Large intestine (tissue), 3 donors: ENCODE data around the gene MOGAT2. TPM values are rescaled to one million over a fixed set of nuclear protein-coding genes. Genes with fewer than 3 reads are reported as not detected.

ENCODE experiments used
- DNase-seq, 2 donors: peaks; one replicate each; pipeline versions ENCODE4 v3.0.0 to v3.0.0-alpha.2; 2013
- H3K27ac ChIP-seq: one replicate; pipeline ENCODE4 v1.5.1; 2013; ENCODE audit warnings: low read length
- H3K27me3 ChIP-seq: 2 replicates; pipeline ENCODE4 v1.6.1; 2013; ENCODE audit warnings: low read length; ENCODE audit not compliant: control insufficient read depth, insufficient read depth
- H3K36me3 ChIP-seq: 2 replicates; pipeline ENCODE4 v1.6.1; 2013; ENCODE audit warnings: low read length; ENCODE audit not compliant: control insufficient read depth, insufficient read depth
- H3K4me1 ChIP-seq: one replicate; pipeline ENCODE4 v1.6.1; 2013; ENCODE audit warnings: low read length; ENCODE audit not compliant: control insufficient read depth, insufficient read depth
- H3K4me3 ChIP-seq: one replicate; pipeline ENCODE4 v1.5.1; 2013; ENCODE audit warnings: low read length
- H3K9me3 ChIP-seq: one replicate; pipeline ENCODE4 v1.6.1; 2013; ENCODE audit warnings: mild to moderate bottlenecking, low read depth, low read length, moderate library complexity; ENCODE audit not compliant: control insufficient read depth
- WGBS: methylation state at CpG from one replicate; pipeline ENCODE4 v1.1.5; 2013; ENCODE audit warnings: low lambda C conversion rate; ENCODE audit not compliant: insufficient coverage; 5-methylcytosine and 5-hydroxymethylcytosine counted together
- polyA plus RNA-seq: library from polyadenylated mRNA; unstranded; fragments of 120-200 nt; gene quantifications from one replicate; pipeline ENCODE4 v1.2.1, GENCODE V29; 2013

Gene MOGAT2
- polyA plus RNA-seq, 1 donor = 222 TPM

DNA sequence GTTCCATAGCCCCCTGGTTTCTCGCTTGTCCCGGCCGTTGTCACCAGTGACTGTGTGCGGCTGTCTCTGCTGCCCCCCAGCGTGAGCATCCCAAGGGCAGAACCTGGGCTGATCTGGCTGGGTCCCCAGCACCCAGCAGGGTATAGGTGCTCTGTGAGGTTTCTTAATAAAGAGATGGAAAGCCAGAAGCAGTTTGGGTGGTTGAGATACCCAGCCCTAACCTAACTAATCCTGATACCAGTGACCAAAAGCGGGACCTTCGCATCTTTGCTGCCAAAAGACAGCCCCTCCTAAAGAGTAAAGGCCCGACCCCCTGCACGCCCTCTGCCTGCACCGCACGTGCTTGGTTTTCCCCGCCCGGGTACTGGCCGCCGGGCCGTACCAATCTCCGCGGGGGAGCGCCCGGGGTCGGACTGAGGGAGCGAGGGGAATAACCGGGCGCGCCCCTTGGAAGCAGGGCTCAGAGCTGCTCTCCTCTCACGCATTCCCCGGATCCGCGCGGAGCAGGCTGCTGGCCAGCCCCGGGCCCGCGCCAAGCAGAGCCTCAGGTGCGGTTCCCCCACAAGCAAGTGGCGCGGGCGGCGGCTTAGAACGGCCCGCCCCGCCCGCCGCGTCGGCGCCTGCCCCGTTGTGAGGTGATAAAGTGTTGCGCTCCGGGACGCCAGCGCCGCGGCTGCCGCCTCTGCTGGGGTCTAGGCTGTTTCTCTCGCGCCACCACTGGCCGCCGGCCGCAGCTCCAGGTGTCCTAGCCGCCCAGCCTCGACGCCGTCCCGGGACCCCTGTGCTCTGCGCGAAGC is 50.7 kb downstream of the MOGAT2 start, which contains the start of gene DGAT2:
Gene DGAT2 (plus strand): TSS at position 667 of the 797 bp plus-strand sequence. CDS start 214 bp downstream, outside the sequence.
- Histone ChIP-seq H3K4me3 (peak within 1 kb of the TSS; percentile 75), H3K36me3 (no peaks in the 10 kb centered on the region), H3K27me3 (peaks cover 13% of the 10 kb centered on the region), H3K9me3 (no peaks in the 10 kb centered on the region), H3K4me1 (peaks cover 30% of the 10 kb centered on the region), H3K27ac (peak within 1 kb of the TSS; percentile 66)
- peak; percentile 76 to 91 for DNase-seq
- no CpG with 5 or more reads among the region's 66 CpGs for WGBS

- Histone ChIP-seq H3K4me1 (peaks cover 28% of the 10 kb centered on the region), H3K27me3 (peaks cover 13% of the 10 kb centered on the region), H3K36me3 (no peaks in the 10 kb centered on the region), H3K4me3 (peak overlapping the region; percentile 75), H3K9me3 (no peaks in the 10 kb centered on the region), H3K27ac (peak overlapping the region; percentile 37)
- DNase-seq = peak in 1 of 2 donors; percentile 50
- no CpG with 5 or more reads among the region's 46 CpGs for WGBS
These were observed 51.5 kb downstream of the MOGAT2 start for GRCh38 chr11:75768909-75769771.

DNA sequence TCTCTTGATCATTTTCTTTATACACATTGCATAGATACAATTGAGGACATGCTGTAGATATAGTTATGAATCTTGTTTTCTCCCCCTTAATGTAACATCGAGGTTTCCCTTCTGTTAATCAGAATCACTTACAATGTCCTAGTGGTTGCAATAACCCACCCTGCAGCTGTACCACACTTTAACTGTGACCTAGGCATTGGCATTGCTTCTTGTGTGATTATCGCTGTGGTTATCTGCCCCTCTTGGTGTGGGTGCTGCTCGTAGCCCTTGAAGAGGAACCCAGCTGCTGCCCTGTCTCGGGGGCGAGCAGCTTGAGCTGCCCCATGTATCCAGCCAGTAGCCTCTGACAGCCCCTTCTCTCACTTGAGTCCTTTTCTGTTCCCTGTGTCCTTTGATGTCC is 52.5 kb downstream of the MOGAT2 start:
- Histone ChIP-seq H3K4me3 (peak overlapping the region; percentile 75), H3K4me1 (peaks cover 28% of the 10 kb centered on the region), H3K27me3 (peaks cover 13% of the 10 kb centered on the region), H3K27ac (no peak overlapping the region), H3K36me3 (no peaks in the 10 kb centered on the region), H3K9me3 (no peaks in the 10 kb centered on the region)
- WGBS = no CpG with 5 or more reads among the region's 5 CpGs
- no peak for DNase-seq

DNA sequence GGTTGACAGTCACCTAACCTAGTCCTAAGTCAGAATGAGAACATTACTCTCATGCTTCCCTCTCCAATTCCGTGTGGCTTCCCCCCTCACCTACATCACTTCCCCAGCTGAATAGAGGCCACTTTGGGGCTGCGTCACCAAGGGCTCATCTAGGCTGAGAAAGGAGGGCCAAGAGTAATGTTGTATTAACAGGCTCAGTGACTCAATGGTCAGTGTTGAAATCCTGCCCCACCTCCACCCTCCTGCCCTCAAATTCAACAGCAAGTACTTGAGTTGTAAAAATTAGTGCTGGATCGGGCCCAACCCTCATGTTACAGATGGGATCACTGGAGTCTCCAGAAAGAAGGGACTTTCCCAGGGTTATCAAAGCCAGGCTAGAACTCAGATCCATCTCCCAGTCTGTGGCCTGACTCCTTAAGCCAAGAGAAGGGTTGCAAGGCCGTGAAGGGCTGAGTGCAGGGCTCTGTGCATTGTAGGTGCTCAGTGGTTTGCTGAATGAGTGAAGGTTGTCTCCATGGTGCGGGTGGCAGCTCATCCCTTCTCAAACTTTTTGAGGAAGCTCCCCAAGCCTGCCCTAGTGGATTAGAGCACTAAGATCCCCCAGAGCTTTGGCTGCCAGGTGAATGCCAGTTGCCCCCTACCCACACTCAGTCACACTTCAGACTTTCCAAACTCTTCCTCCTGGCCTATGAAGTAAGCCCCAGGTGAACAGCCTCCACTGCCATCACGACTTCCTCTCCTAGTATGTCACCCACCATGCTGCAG is 54.2 kb downstream of the MOGAT2 start:
- peak in 1 of 2 donors; percentile 45 for DNase-seq
- WGBS = no CpG with 5 or more reads among the region's 6 CpGs
- peaks cover 28% of the 10 kb centered on the region for H3K4me1 ChIP-seq

DNA sequence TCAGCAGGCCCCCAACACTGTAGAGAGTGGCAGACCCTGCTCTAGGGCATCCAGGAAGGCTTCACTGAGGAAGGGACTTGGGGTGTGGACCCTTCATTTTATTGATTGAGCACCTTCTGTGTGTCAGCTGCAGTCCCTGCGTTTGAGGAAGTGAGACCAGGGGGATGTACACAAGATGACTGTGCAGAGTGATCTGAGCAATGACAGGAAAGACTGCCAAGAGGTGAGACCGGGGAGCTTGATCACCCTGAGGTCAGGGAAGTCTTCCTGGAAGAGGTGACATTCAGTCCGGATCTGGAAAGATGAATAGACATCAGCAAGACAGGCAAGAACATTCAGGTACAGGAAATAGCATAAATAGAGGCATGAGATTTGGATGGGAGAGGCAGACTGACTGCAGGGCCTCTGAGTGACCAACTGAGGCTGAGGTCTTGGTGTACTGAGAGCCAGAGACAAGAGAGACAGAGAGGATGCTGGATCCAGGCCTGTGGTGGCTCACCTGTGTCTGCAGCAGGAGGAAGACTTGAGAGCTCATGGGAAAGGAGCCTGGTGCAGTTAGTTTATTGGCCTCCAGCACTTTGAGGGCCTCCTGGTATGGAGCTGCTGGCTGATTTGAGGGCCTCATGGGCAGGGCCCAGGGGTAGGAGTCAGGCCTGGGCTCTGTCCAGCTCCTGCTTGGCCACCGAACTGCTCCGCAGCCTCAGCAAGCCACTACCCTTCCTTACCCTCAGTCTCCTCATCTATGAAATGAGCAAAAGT is 56.1 kb downstream of the MOGAT2 start:
- H3K4me3 ChIP-seq = no peak overlapping the region
- H3K27ac ChIP-seq = no peak overlapping the region
- DNase-seq = no peak
- H3K4me1 ChIP-seq = peaks cover 16% of the 10 kb centered on the region
- no CpG with 5 or more reads among the region's 5 CpGs for WGBS
- H3K9me3 ChIP-seq = no peaks in the 10 kb centered on the region
- peaks cover 6% of the 10 kb centered on the region for H3K27me3 ChIP-seq
- H3K36me3 ChIP-seq = peaks cover 3% of the 10 kb centered on the region

More for the DNA sequence above, 54.2 kb downstream of the MOGAT2 start:
- Histone ChIP-seq H3K4me3 (no peak overlapping the region), H3K27me3 (peaks cover 13% of the 10 kb centered on the region), H3K27ac (no peak overlapping the region), H3K9me3 (no peaks in the 10 kb centered on the region), H3K36me3 (no peaks in the 10 kb centered on the region)

GRCh38 chr11:75775056-75775455 is 57.4 kb downstream of the MOGAT2 start:
- no peak overlapping the region for H3K27ac ChIP-seq
- peaks cover 15% of the 10 kb centered on the region for H3K4me1 ChIP-seq
- WGBS = no CpG with 5 or more reads among the region's 3 CpGs
- H3K4me3 ChIP-seq = no peak overlapping the region
- no peak for DNase-seq
- H3K36me3 ChIP-seq = peaks cover 4% of the 10 kb centered on the region
- no peaks in the 10 kb centered on the region for H3K27me3 ChIP-seq
- no peaks in the 10 kb centered on the region for H3K9me3 ChIP-seq

DNA sequence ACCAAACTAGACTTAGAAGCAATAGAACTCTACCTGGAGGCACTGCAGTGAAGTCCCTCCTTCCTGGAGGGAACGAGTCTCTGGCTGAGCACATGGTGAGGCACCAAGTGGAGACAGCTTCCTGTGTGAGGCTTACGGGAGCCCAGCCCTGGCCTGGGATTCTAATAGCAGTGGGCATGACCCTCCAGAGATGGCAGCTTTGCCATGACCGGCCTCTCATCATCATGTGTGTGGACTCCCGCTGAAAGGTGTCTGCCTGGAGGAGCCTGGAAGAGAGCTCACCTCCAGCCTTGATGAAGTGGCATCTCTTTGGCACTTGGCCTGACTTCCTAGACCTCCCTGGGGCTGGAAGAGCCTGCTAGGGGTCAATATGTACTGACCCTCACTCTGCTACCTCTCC is 58.9 kb downstream of the MOGAT2 start:
- no peak overlapping the region for H3K27ac ChIP-seq
- no peaks in the 10 kb centered on the region for H3K27me3 ChIP-seq
- H3K36me3 ChIP-seq = peaks cover 10% of the 10 kb centered on the region
- H3K9me3 ChIP-seq = no peaks in the 10 kb centered on the region
- DNase-seq = no peak
- WGBS = no CpG with 5 or more reads among the region's 4 CpGs
- H3K4me1 ChIP-seq = peaks cover 2% of the 10 kb centered on the region
- H3K4me3 ChIP-seq = no peak overlapping the region

DNA sequence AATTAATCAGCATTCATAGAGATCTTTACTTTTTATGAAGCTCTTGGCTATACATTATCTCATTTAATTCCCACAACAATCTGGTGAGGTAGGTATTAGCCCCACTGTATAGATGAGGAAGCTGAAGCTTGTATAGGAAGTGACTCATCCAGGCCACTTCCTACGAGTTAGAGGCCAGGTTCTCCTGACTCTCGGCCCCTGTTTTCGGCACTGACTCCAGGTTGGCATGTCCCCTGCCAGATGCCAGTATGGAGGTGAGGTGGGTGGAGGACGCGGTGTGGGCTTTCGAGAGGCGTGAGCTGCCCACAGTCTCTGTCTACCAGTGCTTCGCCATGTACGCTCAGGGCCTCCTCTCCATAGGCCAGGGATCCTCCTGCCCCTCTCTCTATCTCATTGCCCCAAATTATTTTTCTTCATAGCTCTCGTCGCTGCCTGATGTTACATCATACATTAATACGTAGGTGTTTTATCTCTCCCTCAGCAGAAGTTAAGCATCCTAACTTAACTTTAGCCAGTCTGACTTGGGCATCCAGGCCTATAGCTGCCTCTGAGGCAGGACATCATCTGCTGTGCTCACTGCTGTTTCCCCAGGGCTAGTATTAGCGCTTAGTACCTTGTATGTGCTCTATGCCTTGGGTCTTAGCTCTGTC is 59.9 kb downstream of the MOGAT2 start:
- Histone ChIP-seq H3K4me1 (peaks cover under 1% of the 10 kb centered on the region), H3K9me3 (no peaks in the 10 kb centered on the region), H3K27ac (no peak overlapping the region), H3K4me3 (no peak overlapping the region), H3K27me3 (no peaks in the 10 kb centered on the region), H3K36me3 (peaks cover 10% of the 10 kb centered on the region)
- DNase-seq = no peak
- WGBS = 97% methylated on average over 3 of the region's 13 CpGs

GRCh38 chr11:75778962-75779361 is 61.3 kb downstream of the MOGAT2 start:
- no CpG with 5 or more reads among the region's 5 CpGs for WGBS
- Histone ChIP-seq H3K4me3 (no peak overlapping the region), H3K9me3 (no peaks in the 10 kb centered on the region), H3K36me3 (peaks cover 10% of the 10 kb centered on the region), H3K27me3 (no peaks in the 10 kb centered on the region), H3K27ac (no peak overlapping the region), H3K4me1 (peaks cover 14% of the 10 kb centered on the region)
- DNase-seq = no peak
